GM23248 (cell line): ENCODE data around the gene CCDC186. TPM values are rescaled to one million over a fixed set of nuclear protein-coding genes. Genes with fewer than 3 reads are reported as not detected.

Experiments used
- DNase-seq: peaks from one replicate; pipeline ENCODE4 v3.0.0-alpha.2; 2015
- H2AFZ ChIP-seq: fragments of 200-600 bp; sonication (generic); 2 replicates; pipeline ENCODE4 v1.6.1; 2016; ENCODE audit warnings: antibody characterized with exemption
- H3F3A ChIP-seq: fragments of 200-600 bp; sonication (generic); 2 replicates; pipeline ENCODE4 v1.6.1; 2016; ENCODE audit warnings: mild to moderate bottlenecking, antibody characterized with exemption, mixed run types; ENCODE audit not compliant: insufficient read depth
- H3K27ac ChIP-seq: fragments of 200-600 bp; sonication (generic); 2 replicates; pipeline ENCODE4 v1.5.1; 2016; ENCODE audit warnings: mild to moderate bottlenecking
- H3K27me3 ChIP-seq: fragments of 200-600 bp; sonication (generic); replicated peaks from 2 replicates; pipeline ENCODE4 v1.6.1; 2016; ENCODE audit warnings: mild to moderate bottlenecking; ENCODE audit not compliant: insufficient read depth
- H3K36me3 ChIP-seq: fragments of 200-600 bp; sonication (generic); 2 replicates; pipeline ENCODE4 v1.6.1; 2016; ENCODE audit warnings: low read depth, mild to moderate bottlenecking
- H3K4me1 ChIP-seq: fragments of 200-600 bp; sonication (generic); 2 replicates; pipeline ENCODE4 v1.6.1; 2016; ENCODE audit warnings: mild to moderate bottlenecking; ENCODE audit not compliant: insufficient read depth
- H3K4me2 ChIP-seq: fragments of 200-600 bp; sonication (generic); one replicate; pipeline ENCODE4 v1.6.1; 2016; ENCODE audit warnings: mild to moderate bottlenecking; ENCODE audit not compliant: unreplicated experiment
- H3K4me3 ChIP-seq: fragments of 200-600 bp; sonication (generic); 2 replicates; pipeline ENCODE4 v1.5.1; 2016; ENCODE audit warnings: mild to moderate bottlenecking
- H3K79me2 ChIP-seq: fragments of 200-600 bp; sonication (generic); 2 replicates; pipeline ENCODE4 v1.6.1; 2016; ENCODE audit warnings: mild to moderate bottlenecking; ENCODE audit not compliant: insufficient read depth
- H3K9ac ChIP-seq: fragments of 200-600 bp; sonication (generic); 2 replicates; pipeline ENCODE4 v1.6.1; 2016; ENCODE audit warnings: mild to moderate bottlenecking
- H3K9me2 ChIP-seq: fragments of 200-600 bp; sonication (generic); 2 replicates; pipeline ENCODE4 v1.6.1; 2016; ENCODE audit warnings: mixed run types, mild to moderate bottlenecking, moderate library complexity; ENCODE audit not compliant: insufficient read depth
- H3K9me3 ChIP-seq: fragments of 200-600 bp; sonication (generic); one replicate; pipeline ENCODE4 v1.6.1; 2017; ENCODE audit warnings: low read depth
- H4K20me1 ChIP-seq: fragments of 200-600 bp; sonication (generic); 2 replicates; pipeline ENCODE4 v1.6.0; 2016; ENCODE audit not compliant: insufficient read depth
- EZH2 ChIP-seq: fragments of 200-600 bp; sonication (generic); IDR thresholded peaks from 2 replicates; pipeline ENCODE4 v1.6.1; 2018; ENCODE audit warnings: antibody characterized with exemption, mild to moderate bottlenecking; ENCODE audit not compliant: insufficient read depth, poor library complexity, severe bottlenecking
- EZH2phosphoT487 ChIP-seq: fragments of 200-600 bp; sonication (generic); IDR thresholded peaks from 2 replicates; pipeline ENCODE4 v1.6.1; 2018; ENCODE audit warnings: antibody characterized with exemption, moderate library complexity, mild to moderate bottlenecking, low read depth; ENCODE audit not compliant: insufficient read depth
- WGBS, 2 experiments: methylation state at CpG; one replicate each; pipeline ENCODE4 v1.1.6; 2015 to 2017; ENCODE audit warnings: low lambda C conversion rate in 2 of 2, low coverage in 1 of 2; ENCODE audit errors: missing lambda C conversion rate in 2 of 2; 5-methylcytosine and 5-hydroxymethylcytosine counted together
- in situ Hi-C: fragments of 300-500 bp; cut with MboI; formaldehyde crosslinking; loops from 2 replicates; pipeline ENCODE4 v1.15.0; 2020
- polyA plus RNA-seq: library from polyadenylated mRNA; unstranded; fragments of >200 nt; fragmentation: Nextera tagmentation; extraction: Ambion mirVana; gene quantifications from 2 replicates; pipeline ENCODE4 v1.2.1, GENCODE V29; 2016
- total RNA-seq: library from RNA; depleted of rRNA; stranded (reverse); fragments of >200 nt; shearing (Covaris generic); gene quantifications from 2 replicates; pipeline ENCODE4 v1.2.3, GENCODE V29; 2014

The CCDC186 gene
- total and polyA plus RNA-seq, 2 experiments from 2014 or later, result 7.4 to 9.8 TPM

DNA sequence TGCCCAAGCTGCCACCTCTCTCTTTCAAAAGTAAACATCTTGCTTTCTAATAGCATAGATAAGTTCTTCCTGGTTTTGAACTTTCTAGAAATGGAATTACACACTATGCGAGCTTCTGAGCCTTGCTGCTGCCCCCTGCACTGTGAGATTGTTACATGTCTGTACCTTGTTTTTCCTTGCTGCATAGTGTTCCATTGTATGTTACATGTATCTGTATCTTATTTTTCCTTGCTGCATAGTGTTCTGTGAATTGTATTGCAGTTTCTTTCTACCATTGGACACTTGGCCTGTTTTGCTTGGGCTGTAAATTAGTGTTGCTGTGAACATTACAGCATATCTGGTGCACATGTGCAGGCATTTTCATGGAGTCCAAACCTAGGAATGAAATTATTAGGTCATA, 41.0 kb upstream of the CCDC186 start:
- in situ Hi-C loops, result no loop called here
- Histone ChIP-seq H3K4me1 (no peaks in the 10 kb centered on the region), H3K27ac (no peak overlapping the region), H3K27me3 (peaks cover 50% of the 10 kb centered on the region), H3F3A (no peaks in the 10 kb centered on the region), H3K4me3 (no peak overlapping the region), H3K9me2 (no peaks in the 10 kb centered on the region), H3K4me2 (no peak overlapping the region), H4K20me1 (no peaks in the 10 kb centered on the region), H2AFZ (no peak overlapping the region), H3K36me3 (no peaks in the 10 kb centered on the region), H3K9ac (no peak overlapping the region), H3K79me2 (no peaks in the 10 kb centered on the region), H3K9me3 (no peaks in the 10 kb centered on the region)
- DNase-seq, result no peak
- TF ChIP-seq EZH2phosphoT487 (no peak), EZH2 (no peak)
- WGBS, 2 experiments, result 38 to 40% methylated on average over 1 of the region's 1 CpG

DNA sequence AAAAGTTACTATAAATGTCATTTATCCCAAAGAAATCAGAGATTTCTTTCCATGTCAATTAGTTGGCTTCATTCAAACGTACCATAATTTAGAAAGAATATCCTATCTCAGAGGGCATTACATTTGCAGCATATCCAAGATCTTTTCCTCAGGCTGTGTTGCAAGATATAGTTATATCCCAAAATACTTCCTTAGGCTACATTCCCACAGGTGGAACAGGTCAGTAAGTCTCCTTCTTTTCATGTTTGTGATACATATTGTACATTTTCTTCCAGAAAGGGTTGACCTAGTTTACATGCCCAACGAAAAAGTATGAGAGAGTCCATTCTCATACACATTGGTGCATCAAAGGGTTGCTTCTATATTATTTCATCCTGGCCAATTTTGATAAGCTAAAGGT, 38.1 kb upstream of the CCDC186 start:
- no peaks in the 10 kb centered on the region for H3K79me2 ChIP-seq
- TF ChIP-seq EZH2phosphoT487, result no peak
- no peak for TF ChIP-seq EZH2
- H3K27ac ChIP-seq, result no peak overlapping the region
- no peak for DNase-seq
- no peaks in the 10 kb centered on the region for H4K20me1 ChIP-seq
- H3K27me3 ChIP-seq, result peaks cover 40% of the 10 kb centered on the region
- no peaks in the 10 kb centered on the region for H3K36me3 ChIP-seq
- no peaks in the 10 kb centered on the region for H3F3A ChIP-seq
- H3K4me1 ChIP-seq, result no peaks in the 10 kb centered on the region
- H2AFZ ChIP-seq, result no peak overlapping the region
- no peak overlapping the region for H3K9ac ChIP-seq
- whole genome bisulfite sequencing, 2 experiments, result 35 to 39% methylated on average over 2 of the region's 2 CpGs
- no peak overlapping the region for H3K4me2 ChIP-seq
- no peaks in the 10 kb centered on the region for H3K9me3 ChIP-seq
- no peaks in the 10 kb centered on the region for H3K9me2 ChIP-seq
- in situ Hi-C loops, result no loop called here
- H3K4me3 ChIP-seq, result no peak overlapping the region

DNA sequence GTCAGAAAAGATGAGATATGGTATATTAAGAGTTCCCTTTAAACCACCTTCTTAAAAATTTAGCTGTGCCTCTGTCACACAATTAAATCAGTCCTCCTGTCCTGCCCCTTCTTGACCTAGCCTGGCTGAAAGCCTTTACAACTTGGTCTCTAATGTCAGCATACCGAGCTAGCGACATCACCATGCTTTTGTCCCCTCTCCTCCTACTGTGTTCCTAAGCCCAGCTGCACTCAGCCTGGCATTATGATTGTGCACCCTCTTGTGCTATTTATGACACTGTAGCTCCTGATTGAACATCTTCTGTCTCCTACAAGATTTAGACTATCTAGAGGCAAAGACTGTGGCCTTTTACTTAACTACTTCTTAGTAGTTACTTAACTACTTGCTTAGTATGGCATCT, 34.3 kb upstream of the CCDC186 start:
- 44 to 74% methylated on average over 2 of the region's 2 CpGs for WGBS, 2 experiments
- H3K9me3 ChIP-seq, result no peaks in the 10 kb centered on the region
- H3K4me2 ChIP-seq, result no peak overlapping the region
- H4K20me1 ChIP-seq, result no peaks in the 10 kb centered on the region
- H3K9ac ChIP-seq, result no peak overlapping the region
- no peaks in the 10 kb centered on the region for H3K9me2 ChIP-seq
- no peaks in the 10 kb centered on the region for H3F3A ChIP-seq
- H3K27me3 ChIP-seq, result peaks cover 32% of the 10 kb centered on the region
- H3K27ac ChIP-seq, result no peak overlapping the region
- no peaks in the 10 kb centered on the region for H3K36me3 ChIP-seq
- H3K4me3 ChIP-seq, result no peak overlapping the region
- no peak for DNase-seq
- H3K79me2 ChIP-seq, result no peaks in the 10 kb centered on the region
- H2AFZ ChIP-seq, result no peak overlapping the region
- TF ChIP-seq EZH2phosphoT487, result no peak
- TF ChIP-seq EZH2, result no peak
- in situ Hi-C loops, result no loop called here
- H3K4me1 ChIP-seq, result no peaks in the 10 kb centered on the region

DNA sequence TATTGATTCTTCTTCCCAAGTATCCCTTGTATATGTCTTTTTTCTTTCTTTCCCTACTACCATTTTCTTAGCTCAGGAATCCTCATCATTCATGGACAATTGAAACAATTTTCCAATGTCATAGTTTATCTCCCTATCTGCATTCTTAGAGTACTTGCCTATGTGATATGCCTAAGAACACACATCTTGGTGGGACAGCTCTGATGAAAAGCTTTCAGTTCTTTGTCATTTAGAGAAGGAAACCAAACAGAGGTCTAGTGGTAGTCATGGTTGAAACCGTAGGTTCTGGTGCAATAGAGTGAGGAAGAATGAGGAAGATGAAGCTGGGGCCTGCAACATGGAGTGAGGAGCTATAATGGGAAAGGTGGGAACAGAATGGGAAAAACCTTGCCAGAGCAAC, 33.3 kb upstream of the CCDC186 start:
- H3K9ac ChIP-seq, result no peak overlapping the region
- H3K4me1 ChIP-seq, result no peaks in the 10 kb centered on the region
- in situ Hi-C loops, result no loop called here
- no peak overlapping the region for H3K4me3 ChIP-seq
- no peaks in the 10 kb centered on the region for H3K36me3 ChIP-seq
- H4K20me1 ChIP-seq, result no peaks in the 10 kb centered on the region
- no peak for TF ChIP-seq EZH2
- TF ChIP-seq EZH2phosphoT487, result no peak
- H2AFZ ChIP-seq, result no peak overlapping the region
- no peaks in the 10 kb centered on the region for H3F3A ChIP-seq
- H3K4me2 ChIP-seq, result no peak overlapping the region
- no peaks in the 10 kb centered on the region for H3K9me3 ChIP-seq
- no peaks in the 10 kb centered on the region for H3K9me2 ChIP-seq
- 21 to 36% methylated on average over 1 of the region's 1 CpG for WGBS, 2 experiments
- no peak overlapping the region for H3K27ac ChIP-seq
- H3K27me3 ChIP-seq, result peaks cover 23% of the 10 kb centered on the region
- DNase-seq, result no peak
- no peaks in the 10 kb centered on the region for H3K79me2 ChIP-seq

DNA sequence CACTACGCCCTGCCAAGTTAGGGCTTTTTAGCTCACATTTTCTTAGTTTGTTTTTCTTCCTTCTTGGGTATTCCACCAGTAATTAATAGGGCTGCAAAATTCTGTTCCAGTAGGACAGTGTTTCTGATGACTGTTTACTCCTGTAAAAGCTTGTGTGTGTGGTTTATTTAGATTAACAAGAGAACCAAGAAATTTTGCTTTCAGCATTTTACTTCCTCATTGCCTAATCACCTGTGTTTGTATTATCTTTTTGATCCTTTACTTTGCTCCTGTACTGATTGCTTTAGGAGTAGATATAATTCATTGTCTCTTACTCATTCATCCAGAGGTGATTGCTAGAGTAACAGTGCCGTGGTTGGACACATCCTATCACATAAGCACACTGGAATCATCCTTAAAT, 32.9 kb upstream of the CCDC186 start:
- H3K4me2 ChIP-seq, result no peak overlapping the region

More for the DNA sequence above, 32.9 kb upstream of the CCDC186 start:
- no peaks in the 10 kb centered on the region for H3K79me2 ChIP-seq
- no peak overlapping the region for H2AFZ ChIP-seq
- no peak overlapping the region for H3K9ac ChIP-seq
- TF ChIP-seq EZH2phosphoT487 (no peak), EZH2 (no peak)
- no peaks in the 10 kb centered on the region for H3K4me1 ChIP-seq
- 56 to 61% methylated on average over 2 of the region's 2 CpGs for WGBS, 2 experiments
- H3K4me3 ChIP-seq, result no peak overlapping the region
- peaks cover 20% of the 10 kb centered on the region for H3K27me3 ChIP-seq
- no peaks in the 10 kb centered on the region for H4K20me1 ChIP-seq
- no peaks in the 10 kb centered on the region for H3K9me3 ChIP-seq
- no peaks in the 10 kb centered on the region for H3K36me3 ChIP-seq
- in situ Hi-C loops, result no loop called here
- H3K27ac ChIP-seq, result no peak overlapping the region
- no peaks in the 10 kb centered on the region for H3K9me2 ChIP-seq
- H3F3A ChIP-seq, result no peaks in the 10 kb centered on the region
- DNase-seq, result no peak
